Central memory CD8-positive, alpha-beta T cell (primary cell): ENCODE data around the gene MAP3K14.
A peak's percentile ranks its signal among the peaks of the same experiment; 100 is the strongest.

ENCODE experiments used
- ATAC-seq: fragments of 150-1000 bp; cut with Tn5 transposase; replicated peaks from 2 replicates; pipeline ENCODE4 v1.10.0; 2022; ENCODE audit warnings: mild to moderate bottlenecking, moderate FRiP score, moderate number of reproducible peaks; ENCODE audit not compliant: poor library complexity, severe bottlenecking; ENCODE audit errors: extremely low read depth
- DNase-seq, 2 donors: peaks; one replicate each; pipeline ENCODE4 v3.0.0; 2021; ENCODE audit warnings: low spot score in 2 of 2
- H3K27ac Mint-ChIP-seq: one replicate; pipeline ENCODE4 v1.8.0; 2022; ENCODE audit warnings: low read depth, mild to moderate bottlenecking, moderate library complexity, mixed read lengths
- H3K27me3 Mint-ChIP-seq: one replicate; pipeline ENCODE4 v1.8.0; 2022; ENCODE audit warnings: mixed read lengths
- H3K36me3 Mint-ChIP-seq: one replicate; pipeline ENCODE4 v1.8.0; 2022; ENCODE audit warnings: mild to moderate bottlenecking, moderate library complexity, mixed read lengths; ENCODE audit not compliant: insufficient read depth
- H3K4me1 Mint-ChIP-seq: one replicate; pipeline ENCODE4 v1.8.0; 2022; ENCODE audit warnings: mixed read lengths
- H3K4me3 Mint-ChIP-seq: one replicate; pipeline ENCODE4 v1.8.0; 2022; ENCODE audit warnings: mild to moderate bottlenecking, moderate library complexity, mixed read lengths
- H3K9me3 Mint-ChIP-seq: one replicate; pipeline ENCODE4 v1.8.0; 2022; ENCODE audit warnings: mixed read lengths

Gene MAP3K14

GRCh38 chr17:45318561-45319230 is 1.9 kb upstream of the MAP3K14 start:
- no peak overlapping the region for H3K4me3 Mint-ChIP-seq
- H3K9me3 Mint-ChIP-seq: no peaks in the 10 kb centered on the region
- H3K27me3 Mint-ChIP-seq: no peaks in the 10 kb centered on the region
- peaks cover 71% of the 10 kb centered on the region for H3K4me1 Mint-ChIP-seq
- peak overlapping the region; percentile 54 for H3K27ac Mint-ChIP-seq
- DNase-seq (no peak), ATAC-seq (no peak)
- H3K36me3 Mint-ChIP-seq: peaks cover 11% of the 10 kb centered on the region

- no peaks in the 10 kb centered on the region for H3K27me3 Mint-ChIP-seq
- peak overlapping the region; percentile 93 for H3K4me3 Mint-ChIP-seq
- peaks cover 85% of the 10 kb centered on the region for H3K4me1 Mint-ChIP-seq
- peak overlapping the region; percentile 90 for H3K27ac Mint-ChIP-seq
- peak; percentile 86 for ATAC-seq
- no peaks in the 10 kb centered on the region for H3K9me3 Mint-ChIP-seq
- peak; percentile 98 to 100 for DNase-seq
- peaks cover 9% of the 10 kb centered on the region for H3K36me3 Mint-ChIP-seq
These were observed 500 bp upstream of the MAP3K14 start for GRCh38 chr17:45317111-45317928.

GRCh38 chr17:45315648-45316433 is 979 bp downstream of the MAP3K14 start:
- H3K36me3 Mint-ChIP-seq: peaks cover 9% of the 10 kb centered on the region
- ATAC-seq: no peak
- H3K27me3 Mint-ChIP-seq: no peaks in the 10 kb centered on the region
- H3K27ac Mint-ChIP-seq: peak overlapping the region; percentile 94
- peak overlapping the region; percentile 93 for H3K4me3 Mint-ChIP-seq
- no peaks in the 10 kb centered on the region for H3K9me3 Mint-ChIP-seq
- no peak for DNase-seq
- peaks cover 84% of the 10 kb centered on the region for H3K4me1 Mint-ChIP-seq

GRCh38 chr17:45314741-45315647 is 1.8 kb downstream of the MAP3K14 start:
- peaks cover 13% of the 10 kb centered on the region for H3K36me3 Mint-ChIP-seq
- no peaks in the 10 kb centered on the region for H3K27me3 Mint-ChIP-seq

GRCh38 chr17:45313996-45314740 is 2.7 kb downstream of the MAP3K14 start:
- DNase-seq: no peak
- Mint-ChIP-seq H3K27me3 (no peaks in the 10 kb centered on the region), H3K9me3 (no peaks in the 10 kb centered on the region), H3K4me1 (peaks cover 82% of the 10 kb centered on the region), H3K27ac (peak overlapping the region; percentile 94), H3K4me3 (peak overlapping the region; percentile 93), H3K36me3 (peaks cover 13% of the 10 kb centered on the region)
- no peak for ATAC-seq

More at GRCh38 chr17:45314741-45315647, 1.8 kb downstream of the MAP3K14 start:
- Mint-ChIP-seq H3K4me3 (peak overlapping the region; percentile 93), H3K4me1 (peaks cover 86% of the 10 kb centered on the region), H3K9me3 (no peaks in the 10 kb centered on the region), H3K27ac (peak overlapping the region; percentile 94)
- DNase-seq: no peak
- ATAC-seq: no peak

- no peak for ATAC-seq
These were observed 3.4 kb downstream of the MAP3K14 start for GRCh38 chr17:45313421-45313771.

GRCh38 chr17:45312477-45313420 is 4.1 kb downstream of the MAP3K14 start:
- peaks cover 84% of the 10 kb centered on the region for H3K4me1 Mint-ChIP-seq
- peak overlapping the region; percentile 94 for H3K27ac Mint-ChIP-seq
- H3K4me3 Mint-ChIP-seq: peak overlapping the region; percentile 93
- no peaks in the 10 kb centered on the region for H3K9me3 Mint-ChIP-seq
- ATAC-seq: no peak
- H3K27me3 Mint-ChIP-seq: no peaks in the 10 kb centered on the region
- peaks cover 14% of the 10 kb centered on the region for H3K36me3 Mint-ChIP-seq
- DNase-seq: no peak

More at GRCh38 chr17:45313421-45313771, 3.4 kb downstream of the MAP3K14 start:
- peak overlapping the region; percentile 94 for H3K27ac Mint-ChIP-seq
- no peaks in the 10 kb centered on the region for H3K9me3 Mint-ChIP-seq
- no peak for DNase-seq
- H3K27me3 Mint-ChIP-seq: no peaks in the 10 kb centered on the region
- H3K36me3 Mint-ChIP-seq: peaks cover 13% of the 10 kb centered on the region
- H3K4me1 Mint-ChIP-seq: peaks cover 81% of the 10 kb centered on the region
- peak overlapping the region; percentile 93 for H3K4me3 Mint-ChIP-seq

- no peaks in the 10 kb centered on the region for H3K27me3 Mint-ChIP-seq
- peaks cover 9% of the 10 kb centered on the region for H3K36me3 Mint-ChIP-seq
- H3K4me3 Mint-ChIP-seq: peak overlapping the region; percentile 93
- peaks cover 83% of the 10 kb centered on the region for H3K4me1 Mint-ChIP-seq
- ATAC-seq: no peak
- peak; percentile 35 to 37 for DNase-seq
- peak overlapping the region; percentile 94 for H3K27ac Mint-ChIP-seq
- no peaks in the 10 kb centered on the region for H3K9me3 Mint-ChIP-seq
These were observed 4.9 kb downstream of the MAP3K14 start for GRCh38 chr17:45311760-45312476.

GRCh38 chr17:45311401-45311759 is 5.4 kb downstream of the MAP3K14 start:
- Mint-ChIP-seq H3K4me1 (peaks cover 86% of the 10 kb centered on the region), H3K27me3 (no peaks in the 10 kb centered on the region), H3K27ac (peak overlapping the region; percentile 94), H3K4me3 (peak overlapping the region; percentile 93), H3K36me3 (peaks cover 10% of the 10 kb centered on the region), H3K9me3 (no peaks in the 10 kb centered on the region)
- ATAC-seq: no peak
- no peak for DNase-seq
